GM13977 (cell line): Measurements from ENCODE around the gene S1PR1.
A peak's percentile ranks its signal among the peaks of the same experiment; 100 is the strongest.

ENCODE experiments used
- DNase-seq: peaks from one replicate; pipeline ENCODE4 v3.0.0; 2012; ENCODE audit warnings: low spot score
- in situ Hi-C: fragments of 300-500 bp; cut with MboI; formaldehyde crosslinking; loops from one replicate; pipeline ENCODE4 v1.12.0; 2022; ENCODE audit warnings: low sequenced_read_pairs, low pct_unique_long_range_greater_than_20kb, mixed read lengths, inconsistent platforms; ENCODE audit not compliant: unreplicated experiment
- TF ChIP-seq, protein P1 (sequence below): IDR thresholded peaks from 2 replicates; pipeline ENCODE4 v1.5.1; 2012; ENCODE audit warnings: mild to moderate bottlenecking, control low read depth; ENCODE audit not compliant: insufficient read depth; ENCODE audit errors: extremely low read depth, missing control alignments

Gene S1PR1

DNA sequence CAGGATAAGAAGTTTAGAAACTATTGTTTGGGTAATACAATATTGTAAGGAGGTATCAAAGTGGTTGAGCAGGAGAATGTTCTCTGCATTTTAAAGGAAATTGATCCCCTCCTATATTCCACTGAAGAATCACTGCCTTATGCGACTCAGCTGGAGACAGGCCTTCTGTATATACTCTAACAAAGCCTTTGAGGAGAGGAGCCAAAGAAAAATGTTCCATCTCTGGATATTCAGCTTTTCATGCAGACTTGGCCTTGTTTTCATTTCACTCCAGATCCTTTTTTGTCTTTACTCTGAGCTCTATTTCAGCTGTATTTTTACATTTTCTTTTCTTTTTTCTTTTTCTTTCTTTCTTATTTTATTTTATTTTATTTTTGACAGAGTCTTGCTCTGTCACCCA lies 42.1 kb upstream of the S1PR1 start:
- in situ Hi-C loops: no loop called here
- no peak for DNase-seq
- TF ChIP-seq, protein P1, sequence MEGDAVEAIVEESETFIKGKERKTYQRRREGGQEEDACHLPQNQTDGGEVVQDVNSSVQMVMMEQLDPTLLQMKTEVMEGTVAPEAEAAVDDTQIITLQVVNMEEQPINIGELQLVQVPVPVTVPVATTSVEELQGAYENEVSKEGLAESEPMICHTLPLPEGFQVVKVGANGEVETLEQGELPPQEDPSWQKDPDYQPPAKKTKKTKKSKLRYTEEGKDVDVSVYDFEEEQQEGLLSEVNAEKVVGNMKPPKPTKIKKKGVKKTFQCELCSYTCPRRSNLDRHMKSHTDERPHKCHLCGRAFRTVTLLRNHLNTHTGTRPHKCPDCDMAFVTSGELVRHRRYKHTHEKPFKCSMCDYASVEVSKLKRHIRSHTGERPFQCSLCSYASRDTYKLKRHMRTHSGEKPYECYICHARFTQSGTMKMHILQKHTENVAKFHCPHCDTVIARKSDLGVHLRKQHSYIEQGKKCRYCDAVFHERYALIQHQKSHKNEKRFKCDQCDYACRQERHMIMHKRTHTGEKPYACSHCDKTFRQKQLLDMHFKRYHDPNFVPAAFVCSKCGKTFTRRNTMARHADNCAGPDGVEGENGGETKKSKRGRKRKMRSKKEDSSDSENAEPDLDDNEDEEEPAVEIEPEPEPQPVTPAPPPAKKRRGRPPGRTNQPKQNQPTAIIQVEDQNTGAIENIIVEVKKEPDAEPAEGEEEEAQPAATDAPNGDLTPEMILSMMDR: no peak

DNA sequence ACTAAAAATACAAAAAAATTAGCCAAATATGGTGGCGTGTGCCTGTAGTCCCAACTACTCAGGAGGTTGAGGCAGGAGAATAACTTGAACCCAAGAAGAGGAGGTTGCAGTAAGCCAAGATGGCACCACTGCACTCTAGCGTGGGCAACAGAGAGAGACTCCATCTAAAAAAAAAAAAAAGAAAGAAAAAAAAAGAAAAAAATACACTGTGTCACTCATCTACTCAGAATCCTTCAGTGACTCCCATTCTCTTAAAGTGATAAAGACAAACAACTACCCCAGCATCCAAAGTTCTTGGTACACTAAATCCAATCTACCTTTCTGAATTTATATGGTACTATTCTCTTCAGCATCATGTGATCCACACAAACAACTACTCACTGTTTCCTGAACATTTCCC lies 40.2 kb upstream of the S1PR1 start:
- no peak for DNase-seq
- in situ Hi-C loops: no loop called here
- TF ChIP-seq, protein P1: no peak

DNA sequence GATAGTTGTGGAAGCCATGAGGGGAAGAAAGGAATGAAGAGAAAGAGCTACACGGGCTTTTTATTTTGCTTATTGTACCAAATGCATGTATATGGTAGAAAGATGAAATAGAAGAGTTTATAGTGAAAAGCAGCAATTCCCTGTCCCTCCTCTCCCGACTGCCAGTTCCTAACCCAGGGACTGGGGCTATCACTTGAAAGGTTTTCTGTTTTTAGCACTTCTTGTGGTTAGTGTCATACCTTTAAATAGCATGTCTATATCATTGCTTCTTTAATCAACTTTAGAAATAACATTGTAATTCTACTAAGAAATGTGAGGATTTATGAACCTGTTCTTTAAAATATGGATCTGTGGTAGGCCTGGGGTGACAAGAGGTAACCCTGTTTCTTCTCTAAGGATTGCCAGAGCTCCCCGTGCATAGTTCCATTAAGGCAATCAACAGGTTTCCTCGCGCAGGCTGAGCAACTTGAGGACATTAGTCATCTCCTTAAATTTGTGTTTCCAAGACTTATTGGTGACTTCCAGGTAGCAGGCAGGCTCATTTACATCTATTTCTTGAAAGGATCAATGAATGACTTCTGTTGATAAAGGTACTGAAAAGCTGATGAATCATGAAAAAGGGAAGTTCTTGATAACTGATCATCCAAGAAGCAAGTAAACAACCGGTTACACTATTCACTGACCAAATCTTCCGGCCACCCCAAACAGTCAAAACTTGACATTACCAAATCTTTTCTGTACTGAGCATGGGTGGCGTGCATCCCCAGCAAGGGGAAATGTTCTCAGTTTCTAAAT lies 37.8 kb upstream of the S1PR1 start:
- TF ChIP-seq, protein P1: no peak
- DNase-seq: peak; percentile 64
- in situ Hi-C loops: no loop called here

DNA sequence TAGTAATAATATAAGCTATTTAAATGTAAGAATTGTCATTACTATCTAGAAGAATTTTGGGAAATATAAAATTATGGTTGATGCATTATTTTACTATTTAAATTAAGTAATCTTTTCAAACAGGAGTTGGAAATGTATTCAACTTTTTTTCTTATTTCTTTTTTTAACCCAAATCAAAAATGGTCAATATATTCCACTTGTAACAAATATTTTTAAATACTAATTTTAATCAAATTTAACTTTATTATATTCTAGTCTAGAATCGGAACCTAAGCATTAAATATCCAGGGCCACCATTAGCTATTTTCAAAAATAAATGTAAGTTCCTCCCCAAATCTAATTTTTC lies 37.2 kb upstream of the S1PR1 start:
- DNase-seq: no peak
- TF ChIP-seq, protein P1: no peak
- in situ Hi-C loops: no loop called here

DNA sequence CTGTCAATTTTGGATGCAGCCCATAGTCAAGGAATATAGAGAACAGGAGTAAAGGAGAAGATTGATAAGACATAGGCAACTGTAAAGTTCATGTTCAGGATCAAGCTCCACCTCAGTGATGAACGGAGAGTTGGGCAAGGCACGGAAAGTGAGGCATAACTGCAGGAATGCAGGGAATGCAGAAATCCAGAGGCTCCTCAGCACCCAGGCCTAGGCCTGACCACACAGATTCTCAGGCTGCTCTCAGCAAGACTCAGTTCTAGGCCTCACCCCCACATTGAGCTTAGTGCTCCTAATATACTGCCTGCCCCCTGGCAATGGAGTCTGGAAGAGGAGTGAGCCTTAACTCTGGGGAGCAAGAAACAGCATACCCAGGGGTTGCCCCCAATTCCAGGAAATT lies 36.3 kb upstream of the S1PR1 start:
- TF ChIP-seq, protein P1: no peak
- in situ Hi-C loops: no loop called here
- no peak for DNase-seq

DNA sequence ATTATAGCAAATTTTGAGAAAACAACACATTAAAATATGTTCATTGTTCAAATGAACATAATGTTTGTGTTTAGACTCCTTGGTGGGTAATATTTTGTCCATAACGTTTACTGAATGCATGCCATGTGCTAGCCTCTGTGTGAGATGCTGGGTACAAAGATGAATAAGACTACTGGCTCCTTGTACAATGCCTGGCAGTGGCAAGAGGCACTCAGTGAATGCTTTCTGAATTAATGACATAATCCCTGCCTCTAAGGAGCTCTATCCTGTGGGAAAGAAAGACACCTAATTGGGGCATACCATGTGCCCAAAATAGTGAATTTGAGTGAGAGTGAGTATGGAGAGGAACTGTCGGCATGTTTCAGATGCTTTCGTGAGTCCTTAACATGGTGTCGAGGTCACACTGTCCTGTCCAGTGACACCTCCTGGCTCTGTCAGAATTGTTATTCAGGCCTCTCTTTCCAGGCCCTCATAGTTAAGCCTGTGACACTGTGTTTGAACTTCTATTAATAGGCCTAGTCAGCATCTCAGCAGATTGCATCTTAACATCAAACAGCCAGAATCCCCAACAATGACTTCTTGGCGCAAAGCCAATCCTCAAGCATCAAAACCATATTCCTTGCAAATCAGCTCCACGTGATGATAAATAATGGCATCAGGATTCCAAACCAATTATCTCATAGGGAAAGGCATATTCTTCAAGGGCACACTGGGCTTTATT lies 32.8 kb upstream of the S1PR1 start:
- in situ Hi-C loops: no loop called here
- DNase-seq: no peak
- TF ChIP-seq, protein P1: no peak
